HepG2 (cell line): ENCODE measurements around the gene MYH7B. TPM values are rescaled to one million over a fixed set of nuclear protein-coding genes. Genes with fewer than 3 reads are reported as not detected.

Experiments used
- AGO2 ChIP-seq: fragments of 200-400 bp; formaldehyde crosslinking; optimal IDR thresholded peaks from 2 replicates; pipeline ENCODE3; 2017; ENCODE audit warnings: mild to moderate bottlenecking, low read depth, low read length, moderate library complexity
- ARID2 ChIP-seq: sonication (generic); formaldehyde crosslinking; IDR thresholded peaks from 2 replicates; pipeline ENCODE4 v1.8.1; 2022; ENCODE audit warnings: mild to moderate bottlenecking, missing genetic modification reagents, borderline replicate concordance
- ARID4A ChIP-seq: sonication (generic); formaldehyde crosslinking; IDR thresholded peaks from 2 replicates; pipeline ENCODE4 v1.5.0; 2020; ENCODE audit warnings: mild to moderate bottlenecking, missing genetic modification reagents, borderline replicate concordance
- ATF2 ChIP-seq: sonication (generic); formaldehyde crosslinking; IDR thresholded peaks from 2 replicates; pipeline ENCODE4 v1.4.0; 2020; ENCODE audit warnings: missing genetic modification reagents
- CSRNP1 ChIP-seq: sonication (generic); formaldehyde crosslinking; IDR thresholded peaks from 2 replicates; pipeline ENCODE4 v1.8.1; 2023; ENCODE audit warnings: mild to moderate bottlenecking, missing genetic modification reagents
- GMEB1 ChIP-seq: sonication (generic); formaldehyde crosslinking; IDR thresholded peaks from 2 replicates; pipeline ENCODE4 v1.5.1; 2020; ENCODE audit warnings: missing genetic modification reagents, mild to moderate bottlenecking, borderline replicate concordance
- JDP2 ChIP-seq: sonication (generic); formaldehyde crosslinking; IDR thresholded peaks from 2 replicates; pipeline ENCODE4 v1.8.1; 2022; ENCODE audit warnings: missing genetic modification reagents, borderline replicate concordance
- RXRA ChIP-seq: sonication (generic); formaldehyde crosslinking; IDR thresholded peaks from 2 replicates; pipeline ENCODE4 v1.5.1; 2020; ENCODE audit warnings: missing genetic modification reagents
- ZBTB7B ChIP-seq: sonication (generic); formaldehyde crosslinking; IDR thresholded peaks from 2 replicates; pipeline ENCODE4 v1.4.0; 2020; ENCODE audit warnings: missing genetic modification reagents
- ZFP62 ChIP-seq: sonication (generic); formaldehyde crosslinking; IDR thresholded peaks from 2 replicates; pipeline ENCODE4 v1.4.0; 2020; ENCODE audit warnings: missing genetic modification reagents
- ZNF333 ChIP-seq: sonication (generic); formaldehyde crosslinking; IDR thresholded peaks from 2 replicates; pipeline ENCODE4 v1.4.0; 2020; ENCODE audit warnings: mild to moderate bottlenecking, missing genetic modification reagents, borderline replicate concordance
- ZNF451 ChIP-seq: sonication (generic); formaldehyde crosslinking; IDR thresholded peaks from 2 replicates; pipeline ENCODE4 v1.5.0; 2020; ENCODE audit warnings: mild to moderate bottlenecking, missing genetic modification reagents
- ZNF615 ChIP-seq: sonication (generic); formaldehyde crosslinking; IDR thresholded peaks from 2 replicates; pipeline ENCODE4 v1.5.0; 2020; ENCODE audit warnings: mild to moderate bottlenecking, missing genetic modification reagents, borderline replicate concordance
- ZNF703 ChIP-seq: sonication (generic); formaldehyde crosslinking; IDR thresholded peaks from 2 replicates; pipeline ENCODE4 v1.5.1; 2020; ENCODE audit warnings: missing genetic modification reagents, mild to moderate bottlenecking, moderate library complexity, borderline replicate concordance
- ZNF704 ChIP-seq: sonication (generic); formaldehyde crosslinking; IDR thresholded peaks from 2 replicates; pipeline ENCODE4 v1.8.1; 2023; ENCODE audit warnings: mild to moderate bottlenecking, inconsistent platforms, moderate library complexity, missing genetic modification reagents, borderline replicate concordance
- ZNF761 ChIP-seq: sonication (generic); formaldehyde crosslinking; conservative IDR thresholded peaks from 2 replicates; pipeline ENCODE4 v1.4.0; 2020; ENCODE audit warnings: mild to moderate bottlenecking, missing genetic modification reagents
- polyA plus RNA-seq, 8 experiments: library from polyadenylated mRNA; depleted of rRNA in 3 of 8; stranded (reverse) in 7 of 8; unstranded in 1 of 8; fragments of >200 nt; fragmentation: Illumina TruSeq in 4 of 8; extraction: Trizol in 4 of 8; gene quantifications; 2 replicates each; pipeline versions ENCODE4 v1.2.1 to v1.2.3, GENCODE V29; 2011 to 2016; ENCODE audit warnings: low read depth in 4 of 8, missing spikeins in 1 of 8, mixed read lengths in 1 of 8; ENCODE audit not compliant: insufficient read depth in 1 of 8
- total RNA-seq, 5 experiments: library from RNA; depleted of rRNA; stranded (reverse); fragments of >200 nt; fragmentation: Illumina TruSeq; extraction: Trizol; gene quantifications; 2 replicates each; pipeline ENCODE4 v1.2.3, GENCODE V29; 2016; ENCODE audit warnings: low read depth in 1 of 5

Gene MYH7B
- total and polyA plus RNA-seq, 2 of the 13 experiments (the other 11 are each of a cell fraction or from before 2014, with no cell fraction given) = 0.05 to 0.20 TPM

- no peak for TF ChIP-seq JDP2 (CRISPR knock-in tag)
- no peak for TF ChIP-seq ZNF703 (CRISPR knock-in tag)
- peak; percentile 57; the same call in 1 of the 2 replicates for TF ChIP-seq CSRNP1
- no peak; the same call in 1 of the 2 replicates for TF ChIP-seq ARID2 (CRISPR knock-in tag)
- peak; percentile 5 for TF ChIP-seq RXRA (CRISPR knock-in tag)
- TF ChIP-seq ZBTB7B (CRISPR knock-in tag) = no peak
- no peak for TF ChIP-seq ZNF704 (CRISPR knock-in tag)
- TF ChIP-seq ZNF615 (CRISPR knock-in tag) = no peak
- TF ChIP-seq ZFP62 (CRISPR knock-in tag) = no peak
- TF ChIP-seq ARID4A = peak; percentile 79
- no peak for TF ChIP-seq AGO2
- no peak for TF ChIP-seq GMEB1
- peak; percentile 76; the same call in 1 of the 2 replicates for TF ChIP-seq ZNF451 (CRISPR knock-in tag)
- no peak; the same call in 1 of the 2 replicates for TF ChIP-seq ZNF761
- no peak for TF ChIP-seq ATF2 (CRISPR knock-in tag)
- no peak for TF ChIP-seq ZNF333
Measured at GRCh38 chr20:34994509-34995131, 39.0 kb downstream of the MYH7B start (continued).
